ENCODE results near the gene HOMER2.
"Not testable (repeated sequence)": the region's sequence is repeated elsewhere in the genome, so short reads cannot be mapped to it uniquely, and the experiment has no call there.

HOMER2 gene

GRCh38 chr15:82843566-82843965, 109.0 kb downstream of the HOMER2 start:
- TF ChIP-seq ZNF274 (IDR thresholded peaks at IDR 0.05; ENCODE audit: low read depth, low read length) = no peak
- no peak overlapping the region for H3K4me3 ChIP-seq (ENCODE audit: low read length)

DNA sequence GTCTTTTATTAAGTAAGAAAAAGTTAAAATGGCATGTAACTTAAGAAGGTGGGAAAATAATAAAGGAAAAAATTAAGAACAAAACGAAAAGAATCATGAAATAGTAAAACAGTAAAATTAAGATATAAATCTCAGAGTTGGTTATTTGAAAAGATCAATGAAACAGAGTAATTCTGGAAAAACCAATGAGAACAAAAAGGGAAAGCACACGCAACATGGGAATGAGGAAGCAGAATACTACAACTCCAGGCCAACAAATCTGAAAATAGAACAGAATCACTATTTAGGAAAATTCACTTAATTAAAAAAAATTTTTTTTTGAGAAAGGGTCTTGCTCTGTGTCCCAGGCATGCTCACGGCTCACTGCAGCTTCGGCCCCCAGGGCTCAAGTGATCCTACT, 112.4 kb downstream of the HOMER2 start:
- no peak for TF ChIP-seq ZNF274 (IDR thresholded peaks at IDR 0.05; ENCODE audit: low read depth, low read length)
- H3K4me3 ChIP-seq (ENCODE audit: low read length) = no peak overlapping the region

GRCh38 chr15:82839136-82839535, 113.4 kb downstream of the HOMER2 start:
- TF ChIP-seq ZNF274 (IDR thresholded peaks at IDR 0.05; ENCODE audit: low read depth, low read length) = no peak

DNA sequence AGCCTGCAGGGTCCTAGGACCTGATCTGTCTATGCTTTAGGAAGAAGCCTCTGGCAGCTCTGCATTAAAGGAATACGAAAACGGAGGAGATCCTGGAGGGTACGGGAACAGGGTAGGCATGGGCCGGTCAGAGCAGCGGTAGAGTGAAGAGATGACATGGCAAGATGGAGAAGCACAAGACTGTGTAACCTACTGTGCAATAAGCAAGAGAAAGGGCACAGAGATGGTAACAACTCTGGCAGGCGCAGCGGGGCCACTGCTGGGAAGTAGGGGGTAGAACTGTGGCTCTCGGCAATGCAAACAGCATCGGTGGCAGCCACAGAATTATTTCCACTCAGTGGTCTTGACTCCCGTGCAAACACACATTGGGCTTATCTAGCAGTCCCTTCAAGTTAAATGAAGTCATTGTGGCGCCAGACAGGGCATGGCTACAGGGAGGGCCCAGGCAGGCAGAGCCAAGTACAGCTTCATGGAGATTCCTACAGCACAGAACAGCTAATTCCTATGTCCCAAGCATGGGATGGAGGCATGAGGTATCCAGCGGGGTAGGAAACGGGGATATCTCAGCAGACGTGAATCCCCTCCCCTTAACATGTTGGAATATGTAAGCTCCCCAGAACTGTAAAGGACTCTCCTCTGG, 114.3 kb downstream of the HOMER2 start:
- TF ChIP-seq ZNF274 (IDR thresholded peaks at IDR 0.05; ENCODE audit: low read depth, low read length) = no peak
- no peak overlapping the region for H3K4me3 ChIP-seq (ENCODE audit: low read length)

More at GRCh38 chr15:82839136-82839535, 113.4 kb downstream of the HOMER2 start:
- no peak overlapping the region for H3K4me3 ChIP-seq (ENCODE audit: low read length)

- no peak for TF ChIP-seq ZNF274 (IDR thresholded peaks at IDR 0.05; ENCODE audit: low read depth, low read length)
- no peak overlapping the region for H3K4me3 ChIP-seq (ENCODE audit: low read length)
Observed at GRCh38 chr15:82835391-82835917, 117.1 kb downstream of the HOMER2 start.

GRCh38 chr15:82833362-82833682, 119.2 kb downstream of the HOMER2 start:
- TF ChIP-seq ZNF274 (IDR thresholded peaks at IDR 0.05; ENCODE audit: low read depth, low read length) = no peak
- H3K4me3 ChIP-seq (ENCODE audit: low read length) = no peak overlapping the region; the same call in 1 of the 2 replicates

- H3K4me3 ChIP-seq (ENCODE audit: low read length) = no peak overlapping the region; the same call in 1 of the 2 replicates
- TF ChIP-seq ZNF274 (IDR thresholded peaks at IDR 0.05; ENCODE audit: low read depth, low read length) = no peak
Observed at GRCh38 chr15:82832601-82833361, 119.7 kb downstream of the HOMER2 start.

DNA sequence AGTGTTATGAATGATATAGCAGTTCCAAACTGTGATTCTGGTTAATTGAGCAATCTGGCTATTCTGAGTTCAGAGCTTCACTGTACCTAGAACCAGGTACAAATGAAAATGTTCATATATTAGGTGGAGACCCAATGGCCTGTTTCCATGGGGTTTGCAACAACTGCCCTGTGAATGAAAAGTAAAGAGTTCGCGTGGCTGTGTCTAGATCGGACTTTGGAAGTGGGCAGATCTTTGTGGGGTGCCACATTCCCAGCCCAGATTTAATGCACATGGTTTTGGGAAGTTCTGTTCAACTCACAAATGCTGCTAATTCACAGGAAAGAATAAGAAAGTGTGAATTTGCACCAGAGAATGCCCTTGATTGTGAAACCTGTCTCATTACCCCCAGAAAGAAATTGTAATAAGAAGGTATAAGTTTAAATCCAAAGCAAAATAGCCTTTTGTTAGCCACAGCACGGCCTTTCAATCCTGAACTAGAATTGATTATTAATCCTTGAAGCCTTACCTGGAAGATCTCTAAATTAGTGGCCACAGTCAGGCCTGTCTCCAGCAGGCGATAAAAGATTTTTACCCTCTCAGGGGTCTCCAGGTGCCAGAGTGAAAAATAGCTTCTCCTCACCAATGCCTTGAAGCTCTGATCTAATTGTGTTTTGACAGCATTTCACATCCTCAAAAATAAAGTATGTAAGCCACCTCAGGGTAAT, 120.5 kb downstream of the HOMER2 start:
- TF ChIP-seq ZNF274 (IDR thresholded peaks at IDR 0.05; ENCODE audit: low read depth, low read length) = no peak
- H3K4me3 ChIP-seq (ENCODE audit: low read length) = peak overlapping the region; percentile 40; the same call in 1 of the 2 replicates

GRCh38 chr15:82830427-82831173, 121.9 kb downstream of the HOMER2 start:
- TF ChIP-seq ZNF274 (IDR thresholded peaks at IDR 0.05; ENCODE audit: low read depth, low read length) = no peak
- H3K4me3 ChIP-seq (ENCODE audit: low read length) = no peak overlapping the region

DNA sequence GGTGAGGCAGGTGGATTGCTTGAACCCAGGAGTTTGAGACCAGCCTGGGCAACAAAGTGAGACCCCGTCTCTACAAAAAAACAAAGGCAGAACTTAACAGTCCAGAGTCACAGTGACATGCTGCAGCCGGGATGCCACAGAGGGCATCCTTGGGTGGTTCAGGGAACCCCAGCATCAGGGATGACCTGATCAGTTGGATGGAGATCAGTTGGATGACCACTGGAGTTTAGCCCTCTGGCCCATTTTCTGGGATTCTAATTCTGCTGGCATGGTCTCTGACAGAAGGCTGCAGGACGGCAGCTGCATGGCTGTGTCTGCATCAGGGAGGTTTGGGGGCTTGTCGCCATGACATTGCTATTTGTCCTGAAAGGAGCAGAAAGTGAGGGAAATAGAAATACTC, 123.3 kb downstream of the HOMER2 start:
- no peak overlapping the region for H3K4me3 ChIP-seq (ENCODE audit: low read length)
- no peak for TF ChIP-seq ZNF274 (IDR thresholded peaks at IDR 0.05; ENCODE audit: low read depth, low read length)

DNA sequence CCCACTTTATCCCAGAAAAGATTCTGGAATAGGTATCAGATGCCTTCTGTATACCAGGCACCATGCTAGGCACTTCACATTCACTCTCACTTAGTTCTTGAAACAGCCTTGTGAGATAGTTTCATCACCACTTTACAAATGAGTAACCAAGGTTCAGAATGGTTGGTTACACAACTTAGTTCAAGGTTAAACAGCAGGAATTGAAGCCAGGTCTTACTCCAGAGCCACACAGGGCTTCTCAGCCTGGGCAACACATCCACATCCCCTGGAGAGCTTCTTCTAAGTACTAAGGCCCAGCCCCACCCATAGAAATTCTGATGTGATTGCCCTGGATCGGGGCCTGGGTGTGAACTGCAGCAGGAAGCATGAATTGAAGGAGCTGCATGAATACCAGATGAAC, 124.4 kb downstream of the HOMER2 start:
- H3K4me3 ChIP-seq (ENCODE audit: low read length) = no peak overlapping the region
- no peak for TF ChIP-seq ZNF274 (IDR thresholded peaks at IDR 0.05; ENCODE audit: low read depth, low read length)

DNA sequence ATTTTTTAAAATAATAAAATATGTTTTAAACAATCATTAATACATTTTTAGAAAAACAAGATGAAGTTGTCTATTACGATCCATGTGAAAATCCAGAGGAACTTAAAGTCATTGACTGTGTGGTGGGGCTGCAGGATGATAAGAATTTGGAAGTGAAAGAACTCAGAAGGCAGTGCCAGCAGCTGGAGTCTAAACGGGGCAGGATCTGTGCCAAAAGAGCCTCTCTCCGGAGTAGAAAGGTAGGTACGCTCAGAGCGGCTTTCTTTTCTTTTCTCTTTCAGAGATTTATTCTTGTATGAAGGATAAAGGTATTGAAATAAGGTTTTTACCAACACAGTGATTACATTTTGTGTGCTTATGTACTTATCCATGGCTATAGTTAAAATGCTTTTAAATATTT, 129.5 kb downstream of the HOMER2 start:
- H3K4me3 ChIP-seq (ENCODE audit: low read length) = no peak overlapping the region
- TF ChIP-seq ZNF274 (IDR thresholded peaks at IDR 0.05; ENCODE audit: low read depth, low read length) = no peak

GRCh38 chr15:82821851-82822250, 130.7 kb downstream of the HOMER2 start:
- H3K4me3 ChIP-seq (ENCODE audit: low read length) = not testable (repeated sequence)

- H3K4me3 ChIP-seq (ENCODE audit: low read length) = not testable (repeated sequence)
Observed at GRCh38 chr15:82821396-82821795, 131.1 kb downstream of the HOMER2 start.
